HG03108 (cell line): Measurements from ENCODE around the gene CBLC.

Source experiments
- ATAC-seq: cut with Tn5 transposase; IDR thresholded peaks from one replicate; pipeline ENCODE4 v1.9.1; 2021; ENCODE audit warnings: moderate library complexity; ENCODE audit not compliant: unreplicated experiment

CBLC gene, protein sequence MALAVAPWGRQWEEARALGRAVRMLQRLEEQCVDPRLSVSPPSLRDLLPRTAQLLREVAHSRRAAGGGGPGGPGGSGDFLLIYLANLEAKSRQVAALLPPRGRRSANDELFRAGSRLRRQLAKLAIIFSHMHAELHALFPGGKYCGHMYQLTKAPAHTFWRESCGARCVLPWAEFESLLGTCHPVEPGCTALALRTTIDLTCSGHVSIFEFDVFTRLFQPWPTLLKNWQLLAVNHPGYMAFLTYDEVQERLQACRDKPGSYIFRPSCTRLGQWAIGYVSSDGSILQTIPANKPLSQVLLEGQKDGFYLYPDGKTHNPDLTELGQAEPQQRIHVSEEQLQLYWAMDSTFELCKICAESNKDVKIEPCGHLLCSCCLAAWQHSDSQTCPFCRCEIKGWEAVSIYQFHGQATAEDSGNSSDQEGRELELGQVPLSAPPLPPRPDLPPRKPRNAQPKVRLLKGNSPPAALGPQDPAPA

DNA sequence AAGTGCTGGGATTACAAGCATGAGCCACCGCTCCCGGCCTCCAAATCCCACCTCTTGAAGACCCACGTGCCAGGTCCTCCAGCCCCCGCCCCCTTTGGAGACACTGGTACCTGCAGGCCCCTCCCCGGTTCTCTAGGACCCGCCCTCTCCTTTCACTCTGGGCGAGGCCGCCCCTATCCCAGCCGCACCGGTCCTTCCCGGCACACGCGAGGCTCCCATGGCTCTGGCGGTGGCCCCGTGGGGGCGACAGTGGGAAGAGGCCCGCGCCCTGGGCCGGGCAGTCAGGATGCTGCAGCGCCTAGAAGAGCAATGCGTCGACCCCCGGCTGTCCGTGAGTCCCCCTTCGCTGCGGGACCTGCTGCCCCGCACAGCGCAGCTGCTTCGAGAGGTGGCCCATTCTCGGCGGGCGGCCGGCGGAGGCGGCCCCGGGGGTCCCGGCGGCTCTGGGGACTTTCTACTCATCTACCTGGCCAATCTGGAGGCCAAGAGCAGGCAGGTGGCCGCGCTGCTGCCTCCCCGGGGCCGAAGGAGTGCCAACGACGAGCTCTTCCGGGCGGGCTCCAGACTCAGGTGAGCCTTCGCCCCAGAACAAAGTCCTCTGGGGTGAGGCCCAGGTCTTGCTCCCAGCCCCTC is at the start of gene CBLC:
Gene CBLC (plus strand): TSS at position 176 of the 633 bp plus-strand sequence. CDS start 42 bp downstream, at position 218.
- ATAC-seq: no peak

DNA sequence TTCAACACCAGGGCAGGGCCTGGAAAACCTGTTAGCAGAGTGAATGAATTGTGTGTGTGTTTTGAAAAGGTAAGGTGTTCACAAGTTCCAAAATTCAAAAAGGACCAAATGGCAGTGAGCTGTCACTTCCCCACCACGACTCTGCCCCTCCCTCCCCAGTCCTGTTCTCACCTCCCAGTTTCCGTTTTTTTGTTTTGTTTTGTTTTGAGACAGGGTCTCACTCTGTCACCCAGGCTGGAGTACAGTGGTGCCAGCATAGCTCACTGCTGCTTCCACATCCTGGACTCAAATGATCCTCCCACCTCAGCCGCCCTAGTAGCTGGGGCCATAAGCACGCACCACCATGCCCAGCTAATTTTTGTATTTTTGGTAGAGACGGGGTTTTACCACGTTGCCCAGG is 49.5 kb upstream of the CBLC start:
- no peak for ATAC-seq

DNA sequence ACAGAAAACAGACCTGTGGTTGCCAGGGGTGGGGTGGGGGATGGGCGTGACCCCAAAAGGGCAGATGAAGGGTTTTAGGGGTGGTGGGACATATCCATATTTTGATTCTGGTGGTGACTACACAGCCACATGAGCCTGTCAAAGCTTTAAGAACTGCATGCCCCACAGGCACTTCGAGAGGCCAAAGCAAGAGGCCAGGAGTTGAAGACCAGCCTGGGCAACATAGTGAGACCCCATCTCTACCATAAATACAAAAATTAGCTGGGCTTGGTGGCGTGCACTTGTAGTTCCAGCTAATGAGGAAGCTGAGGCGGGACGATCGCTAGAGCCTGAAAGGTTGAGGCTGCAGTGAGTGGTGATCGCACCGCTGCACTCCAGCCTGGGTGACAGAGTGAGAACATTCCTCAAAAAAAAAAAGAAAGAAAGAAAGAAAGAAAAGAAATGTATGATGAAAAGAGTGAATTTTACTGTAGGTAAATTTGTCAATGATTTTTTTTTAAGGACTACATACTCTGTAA is 48.1 kb upstream of the CBLC start:
- ATAC-seq: no peak

DNA sequence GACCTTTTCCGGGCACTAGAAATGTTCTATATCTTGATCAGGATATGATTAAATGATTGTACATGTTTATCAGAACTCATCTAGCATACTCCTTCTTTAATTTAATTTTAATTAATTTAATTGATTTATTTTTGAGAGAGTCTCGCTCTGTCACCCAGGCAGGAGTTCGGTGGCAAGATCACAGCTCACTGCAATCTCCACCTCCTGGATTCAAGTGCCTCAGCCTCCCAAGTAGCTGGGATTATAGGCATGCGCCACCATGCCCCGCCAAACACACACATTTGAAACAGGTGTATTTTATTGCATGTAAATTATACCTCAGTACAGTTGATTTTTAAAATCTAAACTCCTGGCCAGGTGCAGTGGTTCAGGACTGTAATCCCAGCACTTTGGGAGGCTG is 46.6 kb upstream of the CBLC start:
- no peak for ATAC-seq

DNA sequence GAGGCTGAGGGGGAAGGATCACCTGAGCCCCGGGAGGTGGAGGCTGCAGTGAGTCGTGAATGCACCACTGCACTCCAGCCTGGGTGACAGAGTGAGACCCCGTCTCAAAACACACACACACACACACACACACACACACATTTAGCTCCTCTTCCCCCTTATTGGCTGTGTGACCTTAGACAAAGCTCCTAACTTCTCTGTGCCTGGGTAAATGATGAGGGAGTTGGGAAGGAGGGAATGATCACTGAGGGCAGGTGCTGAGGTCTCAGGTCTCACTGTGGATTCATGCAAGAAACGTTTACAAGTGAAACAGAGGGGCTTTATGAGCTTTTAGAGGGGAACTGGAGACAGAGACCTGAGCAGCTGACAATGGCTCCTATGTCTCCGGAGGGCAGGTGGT is 46.1 kb upstream of the CBLC start:
- no peak for ATAC-seq

DNA sequence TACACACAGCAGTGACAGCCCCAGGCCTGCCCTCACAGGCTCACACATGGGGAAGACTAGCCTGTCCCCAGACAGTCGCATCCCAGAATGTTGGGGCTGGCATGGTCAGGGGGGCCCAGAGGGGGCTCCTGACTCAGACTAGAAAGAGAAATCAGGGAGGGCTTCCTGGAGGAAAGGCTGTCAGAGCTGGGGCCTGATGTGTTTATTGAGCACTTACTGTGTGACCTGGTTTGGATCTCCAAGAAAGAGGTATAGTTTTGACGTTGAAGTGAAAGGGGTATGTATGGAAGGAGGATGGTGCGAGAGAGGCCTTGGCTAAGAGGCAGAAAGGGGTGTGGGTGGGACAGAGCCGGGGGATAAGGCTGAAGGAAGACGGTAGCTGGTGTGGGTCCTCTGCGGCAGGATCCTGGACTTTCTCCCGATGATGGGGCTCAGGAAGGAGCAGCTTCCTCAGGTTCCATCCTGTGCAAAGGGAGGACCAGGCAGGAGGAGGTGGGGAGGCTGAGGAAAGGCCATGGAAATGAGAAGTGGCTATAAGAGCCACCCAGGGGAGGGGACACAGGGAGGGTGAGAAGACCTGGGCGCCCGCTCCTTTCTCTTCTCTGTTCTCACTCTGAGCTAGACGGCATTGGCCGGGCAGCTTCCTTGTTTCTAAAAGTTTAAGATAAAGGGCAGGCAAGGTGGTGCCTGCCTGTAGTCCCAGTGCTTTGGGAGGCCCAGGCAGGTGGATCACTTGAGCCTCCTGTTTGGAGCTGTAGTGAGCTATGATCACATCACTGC is 45.3 kb upstream of the CBLC start:
- no peak for ATAC-seq

DNA sequence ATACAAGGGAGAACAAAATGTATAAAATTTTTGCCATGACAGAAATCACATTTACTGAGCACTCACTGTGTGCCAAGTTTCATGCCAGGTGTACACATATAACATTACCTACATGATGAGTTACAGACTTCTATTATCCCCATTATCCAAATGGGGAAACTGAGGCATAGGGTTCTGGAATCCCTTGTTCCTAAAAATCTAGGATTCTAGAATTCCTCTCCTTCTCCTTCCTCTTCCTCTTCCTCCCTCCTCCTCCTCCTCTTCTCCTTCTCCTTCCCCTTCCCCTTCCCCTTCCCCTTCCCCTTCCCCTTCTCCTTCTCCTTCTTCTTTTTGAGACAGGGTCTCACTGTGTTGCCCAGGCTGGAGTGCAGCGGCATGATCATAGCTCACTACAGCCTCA is 43.3 kb upstream of the CBLC start:
- ATAC-seq: no peak

DNA sequence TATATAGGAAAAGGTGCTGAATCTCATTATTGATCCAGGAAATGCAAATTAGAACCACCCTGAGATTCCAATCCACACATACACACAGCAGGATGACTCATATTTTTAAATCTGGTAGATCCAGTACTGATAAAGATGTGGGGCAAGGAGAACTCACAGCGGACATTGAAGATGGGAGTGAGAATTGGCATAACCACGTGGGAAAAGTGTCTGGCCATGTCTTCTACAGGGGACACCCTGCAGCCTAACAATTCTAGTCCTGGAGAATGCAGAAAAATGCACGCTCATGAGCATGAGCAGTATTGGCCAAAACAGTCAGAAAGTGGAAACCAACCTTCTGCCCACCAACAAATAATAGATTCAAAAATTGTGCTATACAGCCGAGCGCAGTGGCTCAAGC is 42.7 kb upstream of the CBLC start:
- ATAC-seq: no peak

DNA sequence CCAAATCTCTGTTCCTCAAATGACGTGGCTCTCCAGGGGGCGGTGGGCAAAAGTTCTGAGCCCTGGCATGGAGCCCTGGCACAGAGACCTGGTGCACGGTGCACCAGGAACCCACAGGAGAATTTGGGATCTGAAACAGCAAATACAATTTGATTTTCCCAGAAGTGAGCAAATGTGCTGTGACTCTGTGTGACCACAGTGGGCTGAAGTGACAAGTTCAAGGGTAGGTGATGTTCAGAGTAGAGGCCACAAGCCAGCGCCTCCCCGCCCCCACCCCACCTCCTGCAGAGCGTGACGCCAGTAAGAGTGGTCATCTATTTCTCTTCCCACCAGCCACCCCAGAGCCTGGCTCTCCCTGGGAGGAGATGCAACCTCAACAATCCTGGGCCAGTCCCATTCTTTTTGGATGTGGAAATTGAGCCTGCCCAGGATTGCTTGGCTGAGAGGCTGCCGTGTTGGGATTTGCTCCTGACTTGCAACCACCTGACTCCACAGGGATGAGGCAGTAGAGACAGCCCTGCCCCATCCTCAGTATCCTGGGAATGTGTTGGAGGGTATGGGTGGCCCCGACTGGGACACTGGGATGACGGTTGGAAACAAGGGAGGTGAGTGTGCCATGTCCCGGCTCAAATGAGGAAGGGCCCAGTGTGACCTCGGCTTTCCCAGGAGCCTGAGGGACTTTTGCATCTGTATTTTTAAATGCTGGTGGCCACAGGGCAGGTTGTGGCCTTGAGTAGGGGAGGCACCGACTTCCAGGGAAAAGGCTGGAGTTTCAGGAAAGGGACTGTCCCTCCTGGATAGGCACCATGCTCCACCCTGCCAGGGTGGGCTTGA is 40.2 kb upstream of the CBLC start:
- ATAC-seq: no peak

DNA sequence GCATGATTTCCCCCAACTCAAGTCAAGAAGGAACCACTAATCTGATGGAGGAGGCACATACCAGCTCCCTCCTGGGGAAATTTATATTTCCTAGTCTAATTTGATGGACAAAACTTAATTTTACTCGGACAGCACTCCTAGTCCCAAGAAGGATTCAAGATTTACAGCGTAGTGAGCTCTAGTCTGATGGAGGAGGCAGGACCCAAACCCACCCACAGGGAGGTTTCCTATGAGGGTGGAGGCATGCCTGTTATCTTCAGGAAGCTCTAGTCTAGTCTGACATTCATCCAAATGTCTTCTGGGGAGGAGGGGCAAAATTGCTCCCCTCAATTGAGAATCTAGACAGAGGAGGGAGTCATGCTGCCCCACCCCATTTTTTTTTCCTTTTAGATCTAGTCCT is 39.6 kb upstream of the CBLC start:
- ATAC-seq: no peak

DNA sequence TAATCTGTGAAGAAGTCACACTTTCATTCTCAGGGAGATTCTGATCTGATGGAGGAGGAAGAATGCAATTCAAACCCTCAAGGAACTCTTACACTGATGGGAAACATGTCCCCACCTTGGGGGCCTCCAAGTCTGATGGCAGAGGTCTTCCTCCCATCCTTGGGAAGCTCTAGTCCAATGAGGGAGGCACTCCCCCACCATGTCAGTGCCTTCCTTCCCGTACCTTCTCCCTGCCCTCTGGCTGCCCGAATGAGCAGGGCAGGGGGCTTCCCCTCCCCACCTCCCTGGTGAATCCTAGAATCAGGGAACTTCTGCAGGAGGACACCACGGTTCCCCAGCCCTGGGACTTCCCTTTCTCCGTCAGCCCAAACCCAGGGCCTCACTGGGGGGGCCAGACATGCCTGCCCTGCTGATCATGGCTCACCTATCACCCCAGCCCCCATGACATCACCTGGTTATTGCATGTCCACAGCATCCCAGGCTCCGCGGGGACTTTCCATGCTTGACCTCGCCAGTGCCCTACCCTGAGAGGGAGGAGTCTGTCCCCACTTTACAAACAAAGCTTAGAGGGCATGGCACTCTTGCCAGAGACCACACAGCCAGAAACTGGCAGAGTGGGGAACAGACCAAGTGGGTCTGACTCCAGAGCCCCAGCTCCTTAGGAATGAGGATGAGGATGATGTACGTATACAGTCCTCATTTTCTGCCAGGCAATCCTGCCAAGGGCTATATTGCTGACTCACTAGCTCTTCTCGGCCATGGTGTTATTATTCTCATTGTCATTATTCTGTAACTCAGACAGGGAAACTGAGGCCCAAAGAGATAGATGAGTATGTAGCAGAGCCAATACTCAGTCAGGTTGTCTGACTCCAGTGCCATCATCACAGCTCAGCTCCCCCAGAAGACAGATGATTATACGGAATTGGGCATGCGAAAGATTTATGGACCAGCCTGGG is 38.8 kb upstream of the CBLC start:
- no peak for ATAC-seq

DNA sequence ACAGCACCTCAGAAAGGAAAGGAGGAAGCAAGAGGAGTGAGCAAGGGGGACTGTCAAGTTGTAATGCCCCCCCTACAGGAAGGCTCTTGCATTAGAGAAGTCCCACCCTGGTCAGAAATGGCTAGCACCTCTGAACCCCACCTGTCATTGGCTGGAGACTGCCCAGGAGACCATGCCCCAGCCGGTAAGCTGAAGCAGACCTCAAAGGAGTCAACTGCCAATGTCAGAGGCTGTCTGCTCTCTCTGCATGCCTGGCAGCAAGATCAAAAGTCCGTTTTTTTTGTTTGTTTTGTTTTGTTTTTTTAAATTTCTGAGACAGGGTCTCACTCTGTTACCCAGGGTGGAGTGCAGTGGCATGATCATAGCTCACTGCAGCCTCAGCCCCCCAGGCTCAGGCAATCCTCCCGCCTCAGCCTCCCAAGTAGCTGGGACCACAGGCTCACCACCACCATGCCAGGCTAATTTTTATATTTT is 37.3 kb upstream of the CBLC start:
- no peak for ATAC-seq

DNA sequence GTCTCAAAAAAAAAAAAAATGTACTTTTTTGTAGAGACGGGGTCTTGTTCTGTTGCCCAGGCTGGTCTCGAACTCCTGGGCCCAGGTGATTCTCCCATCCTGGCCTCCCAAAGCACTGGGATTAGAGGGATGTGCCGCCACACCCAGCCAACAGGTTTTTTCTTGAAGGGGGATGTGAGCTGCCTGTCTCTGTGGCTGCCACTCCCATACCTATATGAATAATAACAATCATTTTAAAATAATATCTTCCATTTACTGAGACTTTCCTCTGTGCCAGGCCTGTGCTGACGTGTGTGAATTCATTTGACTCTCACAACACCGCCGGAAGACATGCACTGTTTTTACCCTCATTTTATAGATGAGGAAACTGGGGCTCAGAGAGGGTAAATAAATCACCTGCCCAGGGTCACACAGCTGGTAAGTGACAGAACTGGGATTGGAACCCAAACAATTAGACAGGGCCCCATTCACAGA is 36.4 kb upstream of the CBLC start:
- ATAC-seq: no peak

DNA sequence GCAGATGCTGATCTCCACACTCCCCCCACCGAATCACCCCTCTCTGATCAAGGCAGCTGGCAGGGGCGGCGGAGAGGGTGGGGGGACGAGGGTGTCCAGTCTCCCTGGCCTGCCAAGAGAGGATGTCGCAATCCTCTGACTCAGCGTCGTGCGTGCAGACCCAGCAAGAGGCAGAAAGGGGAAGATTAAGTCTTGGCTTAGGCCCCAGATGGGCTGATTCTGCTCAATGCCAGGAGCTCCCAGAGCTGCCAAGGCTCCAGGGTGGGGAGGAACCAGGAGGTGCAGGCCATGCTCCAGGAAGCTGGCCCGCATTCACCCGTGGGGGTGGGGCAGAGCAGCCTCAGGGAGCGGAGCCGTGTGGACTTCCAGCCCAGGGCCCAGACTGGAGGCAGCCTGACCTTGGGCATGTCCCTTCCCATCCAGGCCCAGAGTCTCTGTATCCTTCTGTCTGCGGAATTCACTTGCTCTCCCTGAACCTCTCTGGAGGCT is 35.8 kb upstream of the CBLC start:
- no peak for ATAC-seq

DNA sequence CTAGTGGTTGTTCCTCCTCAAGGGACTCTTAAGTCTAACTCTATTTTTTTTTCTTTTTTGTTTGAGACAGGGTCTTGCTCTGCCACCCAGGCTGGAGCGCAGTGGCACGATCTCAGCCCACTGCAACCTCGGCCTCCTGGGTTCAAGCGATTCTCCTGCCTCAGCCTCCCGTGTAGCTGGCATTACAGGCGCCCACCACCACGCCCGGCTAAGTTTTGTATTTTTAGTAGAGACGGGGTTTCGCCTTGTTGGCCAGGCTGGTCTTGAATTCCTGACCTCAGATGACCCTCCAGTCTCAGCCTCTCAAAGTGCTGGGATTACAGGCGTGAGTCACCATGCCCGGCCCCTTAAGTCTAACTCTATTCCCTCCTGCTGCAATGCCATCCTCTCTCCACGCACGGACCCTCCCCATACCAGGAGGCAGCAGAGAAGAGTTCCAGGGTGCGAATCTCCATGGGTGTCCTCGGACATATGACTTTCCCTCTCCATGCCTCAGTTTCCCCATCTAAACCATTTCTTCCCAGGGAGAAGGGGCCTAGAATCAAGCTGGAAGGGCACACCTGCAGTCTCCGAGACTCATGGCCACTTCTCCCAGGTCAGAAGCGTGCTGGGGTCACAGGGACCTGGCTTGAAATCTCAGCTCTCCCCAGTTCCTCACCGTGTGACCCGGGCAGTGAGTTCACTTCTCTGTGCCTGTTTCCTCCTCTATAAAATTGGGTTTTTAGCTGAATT is 35.2 kb upstream of the CBLC start:
- no peak for ATAC-seq

DNA sequence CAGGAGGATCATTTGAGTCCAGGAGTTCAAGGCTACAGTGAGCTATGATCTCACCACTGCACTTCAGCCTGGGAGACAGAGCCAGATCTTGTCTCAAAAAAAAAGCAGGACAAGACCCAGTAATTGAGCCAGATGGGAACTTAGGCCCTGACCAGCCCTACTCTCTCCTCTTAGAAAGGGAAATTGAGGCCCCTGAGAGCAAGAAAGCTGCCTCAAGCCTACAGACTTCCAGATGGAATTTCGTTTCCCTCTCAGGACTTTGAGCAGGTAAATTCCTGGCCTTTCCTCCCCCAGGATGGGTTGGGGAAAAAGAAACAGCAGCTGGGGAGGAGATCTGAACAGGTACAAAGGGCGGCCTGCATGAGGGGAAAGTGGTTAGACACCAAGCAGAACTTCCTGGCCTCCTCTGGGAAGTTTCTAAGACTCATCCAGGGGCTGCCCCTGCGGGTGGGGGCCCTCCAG is 32.8 kb upstream of the CBLC start:
- no peak for ATAC-seq

DNA sequence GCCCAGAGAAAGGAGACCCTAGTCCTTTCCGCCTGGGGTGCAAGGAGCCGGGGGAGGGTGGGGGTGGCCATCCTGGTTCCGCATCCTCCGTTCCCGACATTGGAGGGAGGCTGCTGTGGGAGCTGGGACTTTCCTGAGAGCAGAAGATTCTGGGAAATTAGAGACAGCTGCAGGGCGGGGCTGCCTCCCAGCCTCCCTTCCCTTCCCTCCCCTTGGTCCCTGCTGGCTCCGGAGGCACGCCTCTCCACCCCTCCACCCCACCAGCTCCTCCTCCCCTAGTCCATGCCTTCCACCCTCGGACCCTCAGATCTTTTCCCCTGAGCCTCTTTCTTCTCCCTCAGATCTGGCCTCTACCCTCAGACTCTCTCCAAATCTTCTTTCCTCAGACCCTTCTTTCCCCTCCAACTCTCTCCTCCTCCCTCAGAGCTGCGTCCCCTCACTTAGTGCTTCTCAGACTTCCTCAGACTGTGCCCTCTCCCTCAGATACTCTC is 32.3 kb upstream of the CBLC start:
- ATAC-seq: no peak
